Fibroblast of villous mesenchyme (primary cell): Measurements from ENCODE around the gene P3H2. TPM values are rescaled to one million over a fixed set of nuclear protein-coding genes. Genes with fewer than 3 reads are reported as not detected.
A peak's percentile ranks its signal among the peaks of the same experiment; 100 is the strongest.

ENCODE experiments used
- DNase-seq: peaks from one replicate; pipeline ENCODE4 v3.0.0-alpha.2; 2010; ENCODE audit warnings: low read depth
- H3K4me3 ChIP-seq: 2 replicates; pipeline ENCODE4 v1.5.1; 2011; ENCODE audit warnings: low read depth, mild to moderate bottlenecking, low read length
- CTCF ChIP-seq: IDR thresholded peaks from 2 replicates; pipeline ENCODE4 v1.5.1; 2012; ENCODE audit warnings: low read depth, mild to moderate bottlenecking, low read length; ENCODE audit not compliant: insufficient read depth
- total RNA-seq: library from RNA; depleted of rRNA; stranded (reverse); fragments of >200 nt; gene quantifications from 2 replicates; pipeline ENCODE4 v1.2.3, GENCODE V29; 2012

P3H2 gene
- total RNA-seq, 1 donor = 51.8 TPM

- H3K4me3 ChIP-seq = no peak overlapping the region
- DNase-seq = no peak
- no peak for TF ChIP-seq CTCF
Measured at GRCh38 chr3:190059242-190059590, 61.5 kb downstream of the P3H2 start.

GRCh38 chr3:190058521-190059241 is 62.0 kb downstream of the P3H2 start:
- no peak for TF ChIP-seq CTCF
- no peak overlapping the region for H3K4me3 ChIP-seq
- peak; percentile 90 for DNase-seq

- no peak overlapping the region for H3K4me3 ChIP-seq
- no peak for TF ChIP-seq CTCF
- DNase-seq = no peak
Measured at GRCh38 chr3:190056742-190057141, 64.0 kb downstream of the P3H2 start.

GRCh38 chr3:190055773-190056172 is 64.9 kb downstream of the P3H2 start:
- TF ChIP-seq CTCF = no peak
- no peak overlapping the region for H3K4me3 ChIP-seq
- no peak for DNase-seq

- DNase-seq = peak; percentile 83
- peak; percentile 19 for TF ChIP-seq CTCF
- H3K4me3 ChIP-seq = no peak overlapping the region
Measured at GRCh38 chr3:190053919-190054672, 66.6 kb downstream of the P3H2 start.

GRCh38 chr3:190051641-190052040 is 69.1 kb downstream of the P3H2 start:
- no peak for TF ChIP-seq CTCF
- no peak for DNase-seq
- no peak overlapping the region for H3K4me3 ChIP-seq
